D721Med (cell line): ENCODE measurements around the gene RIBC2.

Experiments used
- DNase-seq: peaks from one replicate; pipeline ENCODE4 v3.0.0; 2011; ENCODE audit warnings: low spot score; ENCODE audit not compliant: insufficient read length
- FAIRE-seq: peaks from 2 replicates; lab custom pipeline; 2011; peaks lifted over from hg19 to GRCh38; lab: Jason Lieb, UNC
- TF ChIP-seq, protein P1 (sequence below): IDR thresholded peaks from 2 replicates; pipeline ENCODE4 v1.5.1; 2012; ENCODE audit warnings: mild to moderate bottlenecking, control low read depth; ENCODE audit not compliant: insufficient read depth; ENCODE audit errors: missing control alignments

The RIBC2 gene

DNA sequence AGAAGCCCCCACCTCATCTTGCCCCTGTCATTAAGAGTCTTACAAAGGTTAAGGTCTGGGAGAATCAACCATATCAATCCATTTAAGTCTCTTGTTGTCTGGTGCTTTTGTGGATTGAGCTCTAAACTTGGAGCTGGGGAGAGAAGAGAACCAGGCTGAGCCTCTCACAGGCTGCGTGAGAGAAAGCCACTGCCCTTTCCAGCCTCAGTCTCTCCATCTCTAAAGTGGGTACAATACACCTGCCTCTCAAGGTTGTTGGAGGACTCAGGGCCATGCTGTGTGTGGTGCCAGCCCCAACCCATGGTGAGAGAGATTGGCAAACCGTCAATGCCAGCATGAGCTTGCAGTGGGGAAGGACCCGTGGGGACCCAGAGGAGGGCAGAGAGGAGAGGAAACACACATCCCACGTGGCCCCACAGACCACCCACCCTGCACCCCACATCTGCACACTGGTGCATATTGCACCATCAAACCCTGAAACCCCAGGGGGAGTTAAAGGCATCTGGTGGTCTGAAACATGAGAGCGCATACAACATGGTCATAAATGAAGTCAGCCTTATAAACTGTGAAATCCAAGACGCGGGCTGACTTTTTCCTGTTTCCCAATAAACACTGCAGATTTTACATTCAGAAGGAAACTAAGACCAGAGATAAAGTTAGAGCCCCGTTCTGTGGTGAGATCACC, 61.7 kb downstream of the RIBC2 start:
- FAIRE-seq (no peak), DNase-seq (no peak)
- TF ChIP-seq, protein P1, sequence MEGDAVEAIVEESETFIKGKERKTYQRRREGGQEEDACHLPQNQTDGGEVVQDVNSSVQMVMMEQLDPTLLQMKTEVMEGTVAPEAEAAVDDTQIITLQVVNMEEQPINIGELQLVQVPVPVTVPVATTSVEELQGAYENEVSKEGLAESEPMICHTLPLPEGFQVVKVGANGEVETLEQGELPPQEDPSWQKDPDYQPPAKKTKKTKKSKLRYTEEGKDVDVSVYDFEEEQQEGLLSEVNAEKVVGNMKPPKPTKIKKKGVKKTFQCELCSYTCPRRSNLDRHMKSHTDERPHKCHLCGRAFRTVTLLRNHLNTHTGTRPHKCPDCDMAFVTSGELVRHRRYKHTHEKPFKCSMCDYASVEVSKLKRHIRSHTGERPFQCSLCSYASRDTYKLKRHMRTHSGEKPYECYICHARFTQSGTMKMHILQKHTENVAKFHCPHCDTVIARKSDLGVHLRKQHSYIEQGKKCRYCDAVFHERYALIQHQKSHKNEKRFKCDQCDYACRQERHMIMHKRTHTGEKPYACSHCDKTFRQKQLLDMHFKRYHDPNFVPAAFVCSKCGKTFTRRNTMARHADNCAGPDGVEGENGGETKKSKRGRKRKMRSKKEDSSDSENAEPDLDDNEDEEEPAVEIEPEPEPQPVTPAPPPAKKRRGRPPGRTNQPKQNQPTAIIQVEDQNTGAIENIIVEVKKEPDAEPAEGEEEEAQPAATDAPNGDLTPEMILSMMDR = no peak

DNA sequence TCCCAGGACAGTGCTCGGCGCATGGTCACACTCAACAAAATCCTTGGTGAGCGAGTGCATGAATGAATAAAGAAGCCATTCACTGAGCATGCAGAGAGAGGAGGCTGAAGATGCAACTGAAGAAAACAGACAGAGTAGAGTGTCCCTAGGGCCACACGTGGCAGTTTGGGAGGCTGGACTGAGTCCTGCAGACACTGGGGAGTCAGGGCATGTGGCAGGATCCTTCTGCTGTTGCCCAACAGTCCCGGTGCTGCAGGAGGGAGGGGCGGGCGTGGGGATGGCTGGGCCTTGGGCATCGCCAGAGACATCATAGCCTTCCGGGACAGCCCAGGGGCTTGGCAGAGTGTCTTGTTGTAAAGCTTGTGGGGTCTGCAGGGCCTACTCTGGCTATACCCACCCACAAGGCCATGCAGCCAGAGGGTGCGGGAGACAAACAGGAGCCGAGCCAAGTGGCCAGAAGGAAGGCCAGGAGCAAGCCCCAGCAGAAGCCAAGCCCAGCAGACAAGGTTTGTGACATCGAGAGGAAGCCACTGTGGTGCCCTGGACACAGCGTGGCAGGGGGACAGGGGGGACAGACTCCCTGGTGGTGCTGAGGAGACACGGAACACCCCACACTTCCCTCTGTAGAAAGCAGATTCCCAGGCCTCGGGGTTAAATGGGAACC, 62.5 kb downstream of the RIBC2 start:
- DNase-seq (no peak), FAIRE-seq (no peak)
- TF ChIP-seq, protein P1 = no peak

DNA sequence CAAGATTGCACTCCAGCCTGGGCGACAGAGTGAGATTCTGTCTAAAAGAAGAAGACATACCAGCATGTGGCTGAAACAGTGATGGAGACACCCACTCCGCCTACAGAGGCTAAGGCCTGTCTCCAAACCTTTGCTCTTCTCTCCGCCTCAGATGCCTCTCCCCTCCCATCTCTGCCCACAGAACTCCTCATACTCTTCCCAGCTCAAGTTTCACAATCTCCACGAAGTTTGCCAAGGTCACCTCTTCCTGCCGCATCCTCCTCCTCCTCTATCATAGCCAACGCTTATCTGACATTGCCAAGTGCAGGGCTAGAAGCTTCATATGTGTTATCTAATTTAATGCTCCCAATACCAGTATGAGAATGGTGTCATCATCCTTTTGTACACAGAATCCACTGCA, 63.3 kb downstream of the RIBC2 start:
- DNase-seq = no peak
- FAIRE-seq = no peak
- TF ChIP-seq, protein P1 = no peak

DNA sequence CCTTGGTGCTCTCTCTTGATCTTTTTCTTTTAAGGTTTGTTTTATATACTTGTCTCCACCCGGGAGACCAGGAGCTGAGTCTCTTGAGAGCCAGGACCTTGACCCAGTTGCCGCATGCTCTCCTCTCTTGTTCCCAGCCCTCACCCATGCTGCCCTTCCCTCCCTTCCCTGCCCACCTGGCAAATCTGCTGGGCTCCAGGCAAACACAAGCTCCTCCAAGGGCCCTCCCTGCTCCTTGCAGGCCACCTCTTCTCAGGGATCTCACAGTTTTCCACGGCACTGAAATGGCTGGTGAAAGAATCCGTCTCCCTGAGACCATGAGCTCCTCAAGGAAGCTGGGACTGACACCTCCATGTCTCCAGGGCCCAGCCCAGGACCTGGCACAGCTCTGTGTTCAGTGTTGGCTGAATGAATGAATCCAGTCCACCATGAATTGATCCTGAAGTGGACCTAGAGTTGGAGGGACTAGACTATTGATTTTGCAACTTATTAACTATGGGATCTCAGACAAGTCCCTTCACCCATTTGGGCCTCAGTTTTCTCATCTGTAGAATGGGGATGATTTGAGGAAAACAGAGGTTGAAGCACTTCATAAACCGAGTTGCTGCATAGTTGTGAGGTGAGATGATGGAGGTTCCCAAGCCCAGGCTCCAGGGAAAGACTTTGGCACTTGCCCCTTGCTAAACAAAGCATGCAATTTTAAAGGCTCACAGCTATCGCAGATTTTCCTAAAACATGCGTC, 64.0 kb downstream of the RIBC2 start:
- FAIRE-seq = no peak
- DNase-seq = no peak
- TF ChIP-seq, protein P1 = no peak

DNA sequence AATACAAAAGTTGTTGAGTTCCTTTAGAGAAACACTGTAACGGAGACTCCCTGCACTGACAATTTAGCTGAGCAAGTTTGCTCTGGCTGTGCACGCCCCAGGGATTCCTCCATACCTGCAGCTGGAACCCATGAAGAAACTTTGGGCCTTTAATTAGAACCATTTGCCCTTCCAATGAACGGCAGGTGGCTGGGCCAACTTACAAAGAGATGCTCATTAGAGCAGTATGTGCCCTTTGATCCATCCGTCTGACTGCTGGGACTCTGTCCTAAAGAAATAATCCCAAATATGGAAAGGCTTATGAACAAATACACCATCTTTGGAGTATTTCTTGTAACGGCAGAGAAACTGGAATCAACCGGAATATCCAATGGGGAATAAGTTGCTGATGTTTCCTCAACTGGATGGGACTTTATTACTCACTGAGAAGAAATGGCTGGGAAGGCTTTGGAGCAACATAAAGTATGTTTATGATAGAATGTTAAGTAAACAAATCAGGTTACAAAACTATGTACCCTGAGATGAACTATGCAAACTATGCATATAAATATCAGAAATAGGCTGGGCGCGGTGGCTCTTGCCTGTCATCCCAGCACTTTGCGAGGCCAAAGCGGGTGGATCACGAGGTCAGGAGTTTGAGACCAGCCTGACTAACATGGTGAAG, 64.7 kb downstream of the RIBC2 start:
- TF ChIP-seq, protein P1 = no peak
- no peak for DNase-seq
- FAIRE-seq = no peak

DNA sequence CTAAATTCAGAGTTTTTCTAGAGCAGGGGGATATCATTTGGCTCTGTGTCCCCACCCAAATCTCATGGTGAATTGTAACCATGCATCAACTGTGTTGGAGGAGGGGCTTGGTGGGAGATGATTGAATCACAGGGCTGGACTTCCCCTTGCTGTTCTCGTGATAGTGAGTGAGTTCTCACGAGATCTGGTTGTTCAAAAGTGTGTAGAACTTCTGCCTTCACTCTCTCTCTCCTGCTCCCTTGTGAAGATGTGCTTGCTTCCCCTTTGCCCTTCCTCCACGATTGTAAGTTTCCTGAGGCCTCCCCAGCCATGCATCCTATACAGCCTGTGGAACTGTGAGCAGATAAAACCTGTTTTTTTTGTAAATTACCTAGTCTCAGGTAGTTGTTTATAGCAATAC, 67.2 kb downstream of the RIBC2 start:
- TF ChIP-seq, protein P1 = no peak
- no peak for FAIRE-seq
- DNase-seq = no peak
